Neural cell (in vitro differentiated cells): ENCODE measurements around the gene FCHO1. TPM values are rescaled to one million over a fixed set of nuclear protein-coding genes. Genes with fewer than 3 reads are reported as not detected.

Experiments used
- H2AFZ ChIP-seq: fragments of 200-600, 300-800 bp; sonication (generic), shearing (Covaris generic); 2 replicates; pipeline ENCODE4 v1.6.0; 2014; ENCODE audit warnings: low read depth, mild to moderate bottlenecking, antibody characterized with exemption, low read length, moderate library complexity
- H3F3A ChIP-seq: fragments of 200-600 bp; shearing (Covaris generic); 2 replicates; pipeline ENCODE4 v1.6.1; 2016; ENCODE audit warnings: mild to moderate bottlenecking, moderate library complexity, mixed read lengths, antibody characterized with exemption, low read length; ENCODE audit not compliant: insufficient read depth, poor library complexity, severe bottlenecking
- H3K27ac ChIP-seq: fragments of 200-600, 300-800 bp; sonication (generic), shearing (Covaris generic); 2 replicates; pipeline ENCODE4 v1.5.1; 2014; ENCODE audit warnings: mild to moderate bottlenecking, low read length, moderate library complexity
- H3K27me3 ChIP-seq: fragments of 300-800, 200-600 bp; sonication (generic), shearing (Covaris generic); 2 replicates; pipeline ENCODE4 v1.6.0; 2014; ENCODE audit warnings: mild to moderate bottlenecking, low read depth, low read length, moderate library complexity; ENCODE audit not compliant: insufficient read depth
- H3K36me3 ChIP-seq: fragments of 300-800, 200-600 bp; sonication (generic), shearing (Covaris generic); 2 replicates; pipeline ENCODE4 v1.5.1; 2014; ENCODE audit warnings: mild to moderate bottlenecking, antibody characterized with exemption, low read length, moderate library complexity; ENCODE audit not compliant: insufficient read depth
- H3K4me2 ChIP-seq: fragments of 300-800, 200-600 bp; sonication (generic), shearing (Covaris generic); 2 replicates; pipeline ENCODE4 v1.6.0; 2014; ENCODE audit warnings: mild to moderate bottlenecking, low read length
- H3K4me3 ChIP-seq: fragments of 300-800, 200-600 bp; sonication (generic), shearing (Covaris generic); 2 replicates; pipeline ENCODE4 v1.5.1; 2014; ENCODE audit warnings: mild to moderate bottlenecking, low read length, moderate library complexity
- H3K79me2 ChIP-seq: fragments of 200-600 bp; shearing (Covaris generic); replicated peaks from 2 replicates; pipeline ENCODE4 v1.6.0; 2014; ENCODE audit warnings: mild to moderate bottlenecking, low read length, moderate library complexity; ENCODE audit not compliant: insufficient read depth
- H3K9ac ChIP-seq: fragments of 300-800, 200-600 bp; sonication (generic), shearing (Covaris generic); 2 replicates; pipeline ENCODE4 v1.6.1; 2016; ENCODE audit warnings: mild to moderate bottlenecking, low read length, mixed read lengths
- H3K9me2 ChIP-seq: fragments of 200-600 bp; shearing (Covaris generic); 2 replicates; pipeline ENCODE4 v1.6.1; 2016; ENCODE audit warnings: mild to moderate bottlenecking, low read length, mixed read lengths; ENCODE audit not compliant: insufficient read depth
- H3K9me3 ChIP-seq: fragments of 200-600, 300-800 bp; sonication (generic), shearing (Covaris generic); 2 replicates; pipeline ENCODE4 v1.6.1; 2016; ENCODE audit warnings: mild to moderate bottlenecking, mixed run types, low read length, moderate library complexity, mixed read lengths
- H4K20me1 ChIP-seq: fragments of 200-600 bp; shearing (Covaris generic); 2 replicates; pipeline ENCODE4 v1.6.1; 2016; ENCODE audit warnings: mild to moderate bottlenecking, mixed run types; ENCODE audit not compliant: insufficient read depth
- EP300 ChIP-seq: fragments of 450-650 bp; conservative IDR thresholded peaks from 2 replicates; pipeline ENCODE4 v1.6.1; 2014; ENCODE audit warnings: antibody characterized with exemption, mild to moderate bottlenecking, moderate library complexity; ENCODE audit not compliant: poor library complexity, severe bottlenecking
- EZH2 ChIP-seq: fragments of 200-600, 300-800 bp; shearing (Covaris generic), sonication (generic); IDR thresholded peaks from 2 replicates; pipeline ENCODE4 v1.6.1; 2014; ENCODE audit warnings: antibody characterized with exemption, low read length, borderline replicate concordance, mild to moderate bottlenecking; ENCODE audit not compliant: insufficient read depth, poor library complexity, severe bottlenecking
- MXI1 ChIP-seq: fragments of 450-650 bp; conservative IDR thresholded peaks from 2 replicates; pipeline ENCODE4 v1.6.1; 2014; ENCODE audit warnings: antibody characterized with exemption, mild to moderate bottlenecking; ENCODE audit not compliant: poor library complexity, severe bottlenecking
- POLR2AphosphoS5 ChIP-seq: IDR thresholded peaks from 2 replicates; pipeline ENCODE4 v1.6.1; 2012
- RAD21 ChIP-seq: fragments of 450-650 bp; conservative IDR thresholded peaks from 2 replicates; pipeline ENCODE4 v1.6.1; 2014; ENCODE audit warnings: antibody characterized with exemption, mild to moderate bottlenecking, moderate library complexity
- SMC3 ChIP-seq: fragments of 450-650 bp; conservative IDR thresholded peaks from 2 replicates; pipeline ENCODE4 v1.6.1; 2014; ENCODE audit warnings: antibody characterized with exemption, mild to moderate bottlenecking, moderate library complexity; ENCODE audit not compliant: poor library complexity
- TAF1 ChIP-seq: IDR thresholded peaks from 2 replicates; pipeline ENCODE4 v1.6.1; 2012; ENCODE audit warnings: low read depth
- polyA plus RNA-seq: library from polyadenylated mRNA; depleted of rRNA; stranded (reverse); fragments of >200 nt; gene quantifications from 2 replicates; pipeline ENCODE4 v1.2.3, GENCODE V29; 2014
- TF ChIP-seq, protein P1 (sequence below): fragments of 450-650 bp; IDR thresholded peaks from 2 replicates; pipeline ENCODE4 v1.5.1; 2014; ENCODE audit warnings: antibody characterized with exemption, mild to moderate bottlenecking, moderate library complexity; ENCODE audit not compliant: poor library complexity, severe bottlenecking
- TF ChIP-seq, protein P2 (sequence below): IDR thresholded peaks from 2 replicates; pipeline ENCODE4 v1.6.1; 2012; ENCODE audit warnings: borderline replicate concordance

Gene FCHO1
- polyA plus RNA-seq, 1 donor from 2014 or later, result 39.7 TPM

DNA sequence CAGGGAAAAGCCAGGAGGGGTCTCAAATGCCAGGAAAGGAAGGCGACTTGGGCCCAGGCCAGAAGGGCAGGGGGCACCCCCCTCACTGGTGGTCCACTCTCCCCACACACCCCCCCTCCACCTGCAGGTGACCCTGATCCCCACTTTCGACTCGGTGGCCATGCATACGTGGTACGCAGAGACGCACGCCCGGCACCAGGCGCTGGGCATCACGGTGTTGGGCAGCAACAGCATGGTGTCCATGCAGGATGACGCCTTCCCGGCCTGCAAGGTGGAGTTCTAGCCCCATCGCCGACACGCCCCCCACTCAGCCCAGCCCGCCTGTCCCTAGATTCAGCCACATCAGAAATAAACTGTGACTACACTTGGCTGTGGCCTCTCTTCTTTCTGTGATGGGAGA lies 17.1 kb upstream of the FCHO1 start:
- peaks cover 16% of the 10 kb centered on the region for H3K36me3 ChIP-seq

DNA sequence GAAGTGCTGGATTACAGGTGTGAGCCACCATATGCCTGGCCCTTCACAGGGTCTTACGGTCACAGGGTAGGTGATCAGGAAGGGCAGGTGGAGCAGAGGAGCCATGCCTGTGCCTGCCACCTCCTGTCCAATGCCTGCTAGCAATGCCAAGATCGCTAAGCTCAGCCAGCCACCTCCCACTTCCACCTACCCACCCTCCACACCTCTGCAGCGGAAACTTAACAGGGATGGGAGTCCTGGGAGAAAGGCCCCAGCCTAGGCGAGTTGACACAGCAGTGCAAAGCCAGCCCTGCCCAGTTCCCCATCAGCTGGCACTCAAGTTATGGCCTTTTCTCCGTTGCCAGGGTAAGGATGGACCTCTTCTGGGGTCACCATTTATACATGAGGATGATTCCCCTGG lies 15.9 kb upstream of the FCHO1 start:
- Histone ChIP-seq H3K36me3 (peaks cover 15% of the 10 kb centered on the region), H3F3A (no peaks in the 10 kb centered on the region), H4K20me1 (no peaks in the 10 kb centered on the region), H3K79me2 (peaks cover 15% of the 10 kb centered on the region), H3K4me2 (no peak overlapping the region), H3K9me3 (no peaks in the 10 kb centered on the region), H3K27me3 (no peaks in the 10 kb centered on the region), H2AFZ (no peak overlapping the region), H3K9me2 (no peaks in the 10 kb centered on the region), H3K4me3 (no peak overlapping the region), H3K9ac (no peak overlapping the region), H3K27ac (no peak overlapping the region)
- TF ChIP-seq RAD21 (no peak), POLR2AphosphoS5 (no peak), EP300 (no peak), TAF1 (no peak), MXI1 (no peak), SMC3 (no peak), EZH2 (no peak)
- TF ChIP-seq, protein P1, sequence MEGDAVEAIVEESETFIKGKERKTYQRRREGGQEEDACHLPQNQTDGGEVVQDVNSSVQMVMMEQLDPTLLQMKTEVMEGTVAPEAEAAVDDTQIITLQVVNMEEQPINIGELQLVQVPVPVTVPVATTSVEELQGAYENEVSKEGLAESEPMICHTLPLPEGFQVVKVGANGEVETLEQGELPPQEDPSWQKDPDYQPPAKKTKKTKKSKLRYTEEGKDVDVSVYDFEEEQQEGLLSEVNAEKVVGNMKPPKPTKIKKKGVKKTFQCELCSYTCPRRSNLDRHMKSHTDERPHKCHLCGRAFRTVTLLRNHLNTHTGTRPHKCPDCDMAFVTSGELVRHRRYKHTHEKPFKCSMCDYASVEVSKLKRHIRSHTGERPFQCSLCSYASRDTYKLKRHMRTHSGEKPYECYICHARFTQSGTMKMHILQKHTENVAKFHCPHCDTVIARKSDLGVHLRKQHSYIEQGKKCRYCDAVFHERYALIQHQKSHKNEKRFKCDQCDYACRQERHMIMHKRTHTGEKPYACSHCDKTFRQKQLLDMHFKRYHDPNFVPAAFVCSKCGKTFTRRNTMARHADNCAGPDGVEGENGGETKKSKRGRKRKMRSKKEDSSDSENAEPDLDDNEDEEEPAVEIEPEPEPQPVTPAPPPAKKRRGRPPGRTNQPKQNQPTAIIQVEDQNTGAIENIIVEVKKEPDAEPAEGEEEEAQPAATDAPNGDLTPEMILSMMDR, result no peak
- TF ChIP-seq, protein P2, sequence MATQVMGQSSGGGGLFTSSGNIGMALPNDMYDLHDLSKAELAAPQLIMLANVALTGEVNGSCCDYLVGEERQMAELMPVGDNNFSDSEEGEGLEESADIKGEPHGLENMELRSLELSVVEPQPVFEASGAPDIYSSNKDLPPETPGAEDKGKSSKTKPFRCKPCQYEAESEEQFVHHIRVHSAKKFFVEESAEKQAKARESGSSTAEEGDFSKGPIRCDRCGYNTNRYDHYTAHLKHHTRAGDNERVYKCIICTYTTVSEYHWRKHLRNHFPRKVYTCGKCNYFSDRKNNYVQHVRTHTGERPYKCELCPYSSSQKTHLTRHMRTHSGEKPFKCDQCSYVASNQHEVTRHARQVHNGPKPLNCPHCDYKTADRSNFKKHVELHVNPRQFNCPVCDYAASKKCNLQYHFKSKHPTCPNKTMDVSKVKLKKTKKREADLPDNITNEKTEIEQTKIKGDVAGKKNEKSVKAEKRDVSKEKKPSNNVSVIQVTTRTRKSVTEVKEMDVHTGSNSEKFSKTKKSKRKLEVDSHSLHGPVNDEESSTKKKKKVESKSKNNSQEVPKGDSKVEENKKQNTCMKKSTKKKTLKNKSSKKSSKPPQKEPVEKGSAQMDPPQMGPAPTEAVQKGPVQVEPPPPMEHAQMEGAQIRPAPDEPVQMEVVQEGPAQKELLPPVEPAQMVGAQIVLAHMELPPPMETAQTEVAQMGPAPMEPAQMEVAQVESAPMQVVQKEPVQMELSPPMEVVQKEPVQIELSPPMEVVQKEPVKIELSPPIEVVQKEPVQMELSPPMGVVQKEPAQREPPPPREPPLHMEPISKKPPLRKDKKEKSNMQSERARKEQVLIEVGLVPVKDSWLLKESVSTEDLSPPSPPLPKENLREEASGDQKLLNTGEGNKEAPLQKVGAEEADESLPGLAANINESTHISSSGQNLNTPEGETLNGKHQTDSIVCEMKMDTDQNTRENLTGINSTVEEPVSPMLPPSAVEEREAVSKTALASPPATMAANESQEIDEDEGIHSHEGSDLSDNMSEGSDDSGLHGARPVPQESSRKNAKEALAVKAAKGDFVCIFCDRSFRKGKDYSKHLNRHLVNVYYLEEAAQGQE, result no peak

More for the DNA sequence above, 17.1 kb upstream of the FCHO1 start:
- H2AFZ ChIP-seq, result no peak overlapping the region
- H3K27me3 ChIP-seq, result no peaks in the 10 kb centered on the region
- no peaks in the 10 kb centered on the region for H3F3A ChIP-seq
- no peaks in the 10 kb centered on the region for H3K9me2 ChIP-seq
- H3K79me2 ChIP-seq, result peaks cover 15% of the 10 kb centered on the region
- TF ChIP-seq, protein P2, result no peak
- TF ChIP-seq MXI1, result no peak
- TF ChIP-seq RAD21, result no peak
- no peak for TF ChIP-seq EZH2
- TF ChIP-seq SMC3, result no peak
- no peak for TF ChIP-seq POLR2AphosphoS5
- no peak for TF ChIP-seq TAF1
- TF ChIP-seq EP300, result no peak
- TF ChIP-seq, protein P1, result no peak
- no peak overlapping the region for H3K9ac ChIP-seq
- H3K27ac ChIP-seq, result no peak overlapping the region
- no peak overlapping the region for H3K4me2 ChIP-seq
- H3K9me3 ChIP-seq, result no peaks in the 10 kb centered on the region
- H3K4me3 ChIP-seq, result no peak overlapping the region
- no peaks in the 10 kb centered on the region for H4K20me1 ChIP-seq
